HG03378 (cell line): ENCODE measurements around the gene REEP2.
"Not testable (repeated sequence)": the region's sequence is repeated elsewhere in the genome, so short reads cannot be mapped to it uniquely, and the experiment has no call there.

Source experiments
- ATAC-seq: cut with Tn5 transposase; IDR thresholded peaks from one replicate; pipeline ENCODE4 v1.9.1; 2021; ENCODE audit warnings: mild to moderate bottlenecking, moderate library complexity; ENCODE audit not compliant: unreplicated experiment

The REEP2 gene, protein sequence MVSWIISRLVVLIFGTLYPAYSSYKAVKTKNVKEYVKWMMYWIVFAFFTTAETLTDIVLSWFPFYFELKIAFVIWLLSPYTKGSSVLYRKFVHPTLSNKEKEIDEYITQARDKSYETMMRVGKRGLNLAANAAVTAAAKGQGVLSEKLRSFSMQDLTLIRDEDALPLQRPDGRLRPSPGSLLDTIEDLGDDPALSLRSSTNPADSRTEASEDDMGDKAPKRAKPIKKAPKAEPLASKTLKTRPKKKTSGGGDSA

DNA sequence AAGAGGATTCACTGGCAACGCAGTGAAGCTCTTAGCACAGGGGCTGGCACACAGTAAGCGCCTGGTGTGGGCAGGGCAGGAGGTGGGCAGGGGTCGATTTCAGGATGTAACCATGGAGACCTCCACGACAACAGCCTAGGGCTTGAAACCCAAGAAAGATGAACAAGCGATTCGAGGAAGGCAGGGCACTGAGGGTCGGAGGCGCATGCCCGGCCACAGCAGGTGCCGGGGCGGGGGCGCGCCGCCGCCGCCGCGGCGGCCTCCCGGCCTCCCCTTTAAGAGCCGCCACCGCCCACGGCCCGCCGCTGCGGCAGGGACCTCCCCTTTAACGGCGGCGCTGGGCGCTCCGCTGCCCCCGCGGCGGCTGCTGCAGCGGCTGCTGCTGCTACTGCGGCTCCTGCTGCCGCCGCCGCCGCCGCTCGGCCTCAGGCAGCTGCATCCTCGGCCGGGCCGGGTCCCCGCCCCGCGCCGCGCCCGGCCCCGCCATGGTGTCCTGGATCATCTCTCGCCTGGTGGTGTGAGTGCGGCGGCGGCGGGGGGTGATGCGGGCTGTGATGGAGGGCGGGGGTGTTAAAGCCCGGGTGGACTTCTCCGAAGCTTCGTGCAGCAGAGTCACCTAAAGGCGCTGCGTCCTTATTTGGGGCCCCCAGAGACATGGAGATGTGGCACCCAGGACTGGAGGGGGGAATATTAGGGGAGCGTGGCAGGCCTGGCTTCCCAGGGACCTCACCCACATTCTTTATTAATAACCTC, at the start of gene REEP2:
TSS of gene REEP2 (plus strand) at position 334 of the 753 bp plus-strand sequence. CDS start at position 486, 152 bp downstream.
- no peak for ATAC-seq

DNA sequence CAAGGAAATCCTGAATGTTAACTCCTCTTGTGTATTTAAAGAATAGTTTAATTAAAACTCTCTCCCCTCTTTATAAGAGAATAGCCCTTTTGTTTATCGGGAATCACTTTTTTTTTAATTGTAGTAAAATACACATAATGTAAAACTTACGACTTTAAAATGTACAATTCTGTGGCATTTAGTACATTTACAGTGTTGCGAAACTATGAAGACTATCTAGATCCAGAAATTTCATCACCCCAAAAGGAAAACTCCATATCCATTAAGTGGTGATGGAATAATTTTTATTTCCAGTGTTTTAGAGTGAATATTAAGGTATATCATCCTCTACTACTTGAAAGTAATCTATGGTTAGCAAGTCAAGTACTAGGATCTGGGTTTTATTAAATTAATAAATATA, 49.5 kb upstream of the REEP2 start:
- no peak for ATAC-seq

DNA sequence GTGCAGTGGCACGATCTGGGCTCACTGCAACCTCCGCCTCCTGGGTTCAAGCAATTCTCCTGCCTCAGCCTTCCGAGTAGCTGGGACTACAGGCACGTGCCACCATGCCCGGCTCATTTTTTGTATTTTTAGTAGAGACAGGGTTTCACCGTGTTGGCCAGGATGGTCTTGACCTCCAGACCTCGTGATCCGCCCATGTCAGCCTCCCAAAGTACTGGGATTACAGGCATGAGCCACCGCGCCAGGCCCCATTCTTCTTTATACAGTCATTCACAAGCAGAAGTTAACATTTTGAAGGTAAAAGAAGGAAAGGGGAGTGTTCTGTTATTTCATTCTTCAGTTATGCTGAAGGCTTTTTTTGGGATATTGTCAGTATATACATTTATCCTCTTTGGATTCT, 48.9 kb upstream of the REEP2 start:
- ATAC-seq = not testable (repeated sequence)

DNA sequence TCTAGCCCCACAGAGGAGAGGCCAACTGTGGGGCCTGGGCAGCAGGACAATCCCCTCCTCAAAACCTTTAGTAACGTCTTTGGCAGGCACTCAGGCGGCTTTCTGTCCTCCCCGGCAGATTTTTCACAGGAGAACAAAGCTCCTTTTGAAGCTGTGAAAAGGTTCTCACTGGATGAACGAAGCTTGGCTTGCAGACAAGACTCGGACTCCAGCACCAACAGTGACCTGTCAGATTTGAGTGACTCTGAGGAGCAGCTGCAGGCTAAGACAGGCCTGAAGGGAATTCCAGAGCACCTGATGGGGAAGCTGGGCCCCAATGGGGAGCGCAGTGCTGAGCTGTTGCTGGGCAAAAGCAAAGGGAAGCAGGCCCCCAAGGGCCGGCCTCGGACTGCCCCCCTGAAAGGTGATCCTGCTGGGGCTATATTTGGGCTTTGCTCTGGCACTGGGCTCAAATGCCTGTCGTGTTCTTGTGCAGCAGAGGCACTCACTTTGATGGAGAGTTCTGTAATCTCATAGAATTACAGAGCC, 46.9 kb upstream of the REEP2 start:
- no peak for ATAC-seq

DNA sequence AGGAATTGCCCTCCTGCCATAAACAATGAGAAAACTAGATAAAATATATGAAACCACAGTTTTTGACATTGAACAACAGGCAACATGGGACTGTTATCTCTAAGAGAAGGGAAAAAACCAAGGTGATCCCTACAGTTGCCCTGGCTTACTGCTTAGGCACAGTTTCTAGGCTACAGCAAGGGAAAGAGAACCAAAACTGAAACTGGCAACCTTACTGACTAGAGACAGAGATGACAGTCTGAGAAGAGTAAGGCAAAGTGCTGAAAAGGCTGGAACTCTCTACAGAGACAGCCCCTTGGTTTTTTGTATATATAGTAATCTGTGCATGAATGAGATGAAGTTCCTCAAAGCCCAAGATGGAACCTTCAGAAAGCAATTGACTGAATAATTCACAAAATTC, 36.2 kb upstream of the REEP2 start:
- peak; percentile 66 for ATAC-seq

DNA sequence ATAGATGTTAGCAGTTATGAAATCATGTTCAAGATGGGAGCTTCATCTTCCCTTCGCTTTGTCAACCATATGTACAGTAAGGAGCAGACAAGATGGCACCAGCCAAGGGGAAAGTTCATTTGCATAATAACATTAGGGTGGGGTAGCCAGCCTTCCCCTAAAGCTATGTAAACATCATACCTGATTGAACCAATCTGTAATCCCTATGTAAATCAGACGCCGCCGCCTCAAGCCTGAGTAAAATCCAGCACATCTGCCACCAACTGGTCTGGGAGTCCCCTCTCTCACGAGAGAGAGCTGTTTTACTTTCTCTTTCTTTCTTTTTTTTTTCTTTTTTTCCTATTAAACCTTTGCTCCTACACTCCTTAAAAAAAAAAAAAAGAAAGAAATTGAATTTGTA, 30.8 kb upstream of the REEP2 start:
- ATAC-seq = peak; percentile 81

DNA sequence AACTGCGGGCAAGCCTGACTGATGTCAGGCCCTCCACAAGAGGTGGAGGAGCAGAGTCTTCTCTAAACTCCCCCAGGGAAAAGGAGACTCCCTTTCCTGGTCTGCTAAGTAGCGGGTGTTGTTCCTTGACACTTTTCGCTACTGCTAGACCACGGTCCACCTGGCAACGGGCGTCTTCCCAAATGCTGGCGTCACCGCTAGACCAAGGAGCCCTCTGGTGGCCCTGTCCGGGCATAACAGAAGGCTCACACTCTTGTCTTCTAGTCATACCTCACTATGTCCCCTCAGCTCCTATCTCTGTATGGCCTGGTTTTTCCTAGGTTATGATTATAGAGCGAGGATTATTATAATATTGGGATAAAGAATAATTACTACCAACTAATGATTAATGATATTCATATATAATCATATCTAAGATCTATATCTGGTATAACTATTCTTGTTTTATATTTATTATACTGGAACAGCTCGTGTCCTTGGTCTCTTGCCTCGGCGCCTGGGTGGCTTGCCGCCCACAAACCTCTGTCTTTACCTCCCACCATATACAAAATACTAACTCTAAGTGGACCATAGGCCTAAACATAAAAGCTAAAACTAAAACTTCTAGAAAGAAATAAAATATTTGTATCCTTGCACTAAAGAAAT, 27.7 kb upstream of the REEP2 start:
- not testable (repeated sequence) for ATAC-seq

DNA sequence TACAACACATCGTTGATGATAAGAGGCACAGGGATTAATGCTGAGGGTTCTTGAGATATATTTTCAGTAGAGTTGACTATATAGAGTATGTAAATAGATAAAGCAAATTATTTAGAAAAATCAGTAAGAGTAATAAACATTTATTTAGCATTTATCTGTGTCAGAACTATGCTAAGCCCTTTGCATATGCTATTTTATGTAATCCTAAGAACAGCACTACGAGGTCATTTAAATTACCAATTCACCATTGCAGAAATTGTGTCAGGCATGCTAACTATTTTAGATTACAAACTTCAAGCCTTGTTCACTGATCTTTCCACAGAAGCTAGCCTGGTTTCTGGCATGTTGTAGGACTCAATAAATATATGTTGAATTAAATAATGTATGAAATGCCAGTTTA, 20.4 kb upstream of the REEP2 start:
- ATAC-seq = no peak

DNA sequence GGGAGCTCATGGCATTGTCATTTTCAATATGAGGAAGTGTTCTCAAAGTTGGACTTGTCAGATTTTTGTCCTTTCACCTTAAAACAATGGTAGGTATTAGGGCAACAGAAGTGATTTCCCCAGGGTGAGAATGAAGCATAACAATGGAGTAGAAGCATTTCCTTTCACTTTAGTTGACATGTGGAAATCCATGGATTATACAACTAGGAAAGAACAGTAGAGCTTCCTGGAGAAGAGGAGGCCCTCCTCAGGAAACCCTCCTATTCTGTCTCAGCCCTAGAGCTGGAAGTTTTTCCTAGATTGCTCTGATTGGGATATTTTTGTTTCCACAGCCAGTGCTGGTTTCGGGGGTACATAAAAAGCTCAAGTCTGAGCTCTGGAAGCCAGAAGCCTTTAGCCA, 13.8 kb upstream of the REEP2 start:
- no peak for ATAC-seq

DNA sequence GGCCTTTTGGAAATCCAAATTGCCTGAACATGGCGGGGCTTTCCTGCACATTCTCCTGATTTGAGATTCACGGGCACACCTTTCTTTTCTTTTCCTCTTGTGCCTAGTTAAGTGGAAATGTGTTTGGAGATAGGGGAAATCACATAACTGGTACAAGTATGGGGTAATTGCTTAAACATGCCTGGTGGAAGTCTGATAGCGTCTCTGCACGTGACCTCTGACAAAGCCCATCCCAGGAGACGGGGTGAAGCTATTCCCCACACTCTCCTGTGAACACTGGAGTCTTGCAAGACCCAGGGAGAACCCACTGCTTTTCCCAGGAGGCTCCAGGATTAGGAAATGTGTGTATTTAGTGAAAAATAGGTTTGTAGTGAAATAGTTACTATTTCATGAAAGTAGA, 2.9 kb upstream of the REEP2 start:
- no peak for ATAC-seq

DNA sequence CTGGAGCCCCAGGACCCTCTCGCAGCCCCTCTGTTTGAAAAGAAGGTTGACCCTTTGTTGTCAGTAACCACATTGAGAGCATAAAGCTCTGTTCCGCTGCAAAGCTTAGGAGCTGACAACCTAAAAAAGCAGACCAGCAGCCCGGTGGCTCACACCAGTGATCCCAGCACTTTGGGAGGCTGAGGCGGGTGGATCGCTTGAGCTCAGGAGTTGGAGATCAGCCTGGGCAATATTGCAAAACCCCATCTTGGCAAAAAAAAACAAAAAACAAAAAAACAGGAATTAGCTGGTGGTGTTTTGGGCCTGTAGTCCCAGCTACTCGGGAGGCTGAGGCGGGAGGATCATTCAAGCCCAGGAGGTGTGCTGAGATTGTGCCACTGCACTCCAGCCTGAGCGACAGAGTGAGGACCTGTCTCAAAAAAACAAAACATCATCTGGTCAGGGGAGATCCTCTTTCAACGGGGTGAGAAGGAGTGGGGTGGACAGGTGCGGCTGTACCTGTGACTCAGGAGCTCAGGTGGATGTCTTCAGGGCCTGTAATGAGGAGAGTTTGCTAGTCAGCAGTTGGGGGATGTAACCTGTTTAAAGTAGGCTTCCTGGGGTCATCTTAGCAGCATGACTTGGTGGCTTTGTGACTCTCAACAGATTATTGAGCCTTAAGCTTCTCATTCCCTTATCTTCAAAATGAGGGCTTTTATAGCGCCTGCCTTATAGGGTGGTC, 694 bp upstream of the REEP2 start:
- ATAC-seq = no peak

DNA sequence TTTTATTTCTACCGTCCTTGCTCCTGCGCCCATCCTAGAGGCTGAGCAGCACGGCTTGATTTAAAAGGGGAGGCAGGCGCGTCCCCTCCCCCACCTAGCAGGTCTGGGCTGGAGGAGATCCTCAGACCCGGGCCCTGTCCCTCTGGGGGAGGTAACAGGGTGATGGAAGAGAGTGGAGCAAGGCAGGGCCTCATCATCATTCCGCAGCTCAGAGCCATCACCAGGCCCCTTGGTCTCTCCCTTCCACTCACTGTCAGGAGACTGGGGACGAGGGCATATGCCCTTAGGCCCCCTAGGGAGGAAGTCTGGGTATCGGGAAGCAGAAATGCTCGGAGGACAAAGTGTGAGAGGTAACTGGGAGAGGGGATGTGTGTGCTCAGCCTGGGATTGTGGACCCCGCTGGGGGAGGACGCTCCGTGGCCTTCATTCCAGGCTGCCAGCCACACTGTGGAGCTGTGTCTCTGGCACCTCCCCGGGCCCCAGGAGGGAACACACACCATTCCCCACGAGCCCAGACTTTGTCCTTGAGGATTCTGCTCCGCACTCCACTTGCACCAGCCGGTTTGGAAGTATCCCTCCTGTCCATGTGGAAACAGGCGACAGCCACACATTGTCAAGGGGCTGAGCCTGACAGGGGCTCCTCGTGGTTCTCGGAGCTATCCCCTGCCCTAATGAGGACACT, 761 bp downstream of the REEP2 start:
- ATAC-seq = no peak

DNA sequence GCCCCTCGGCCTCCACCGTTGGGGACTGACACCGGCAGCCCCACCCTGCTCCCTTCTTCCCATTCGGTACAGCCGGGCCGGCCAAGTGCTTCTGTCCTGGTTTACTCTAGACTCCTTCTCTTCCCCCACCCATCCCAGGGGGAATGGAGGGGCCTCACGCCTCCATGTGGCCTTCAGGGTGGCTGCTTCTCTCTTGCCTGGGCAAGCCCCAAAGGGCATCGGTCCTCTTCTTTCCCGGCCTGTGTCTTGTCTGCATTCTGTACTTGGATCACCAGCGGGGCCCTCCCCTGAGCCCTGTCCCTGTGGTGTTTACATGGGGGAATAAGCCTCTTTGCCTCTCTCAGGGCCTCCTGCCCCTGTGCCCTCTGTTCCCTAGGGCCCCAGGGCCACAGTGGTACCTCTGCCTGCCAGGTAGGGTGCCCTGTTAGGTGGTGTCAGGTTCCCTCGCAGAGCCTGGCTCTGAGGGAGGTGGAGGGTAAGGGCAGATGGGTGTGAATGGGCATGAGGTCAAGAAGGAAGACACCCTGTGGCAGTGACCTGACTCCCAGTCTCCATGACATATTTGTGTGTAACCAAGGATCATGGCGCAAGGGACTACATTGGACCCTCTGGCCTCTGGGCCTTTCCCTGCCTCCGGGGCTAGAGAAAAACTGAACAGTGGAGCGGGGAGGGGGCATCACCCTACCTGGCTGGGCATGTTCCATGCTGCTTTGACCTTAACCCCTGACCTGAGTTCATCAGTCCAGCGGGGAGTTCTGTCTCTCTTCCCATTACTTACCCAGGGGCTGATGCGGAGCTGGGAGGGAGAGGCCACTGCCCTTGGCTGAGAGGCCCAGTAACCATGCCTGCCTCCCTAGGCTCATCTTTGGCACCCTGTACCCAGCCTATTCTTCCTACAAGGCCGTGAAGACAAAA, 1.6 kb downstream of the REEP2 start:
- ATAC-seq = no peak

DNA sequence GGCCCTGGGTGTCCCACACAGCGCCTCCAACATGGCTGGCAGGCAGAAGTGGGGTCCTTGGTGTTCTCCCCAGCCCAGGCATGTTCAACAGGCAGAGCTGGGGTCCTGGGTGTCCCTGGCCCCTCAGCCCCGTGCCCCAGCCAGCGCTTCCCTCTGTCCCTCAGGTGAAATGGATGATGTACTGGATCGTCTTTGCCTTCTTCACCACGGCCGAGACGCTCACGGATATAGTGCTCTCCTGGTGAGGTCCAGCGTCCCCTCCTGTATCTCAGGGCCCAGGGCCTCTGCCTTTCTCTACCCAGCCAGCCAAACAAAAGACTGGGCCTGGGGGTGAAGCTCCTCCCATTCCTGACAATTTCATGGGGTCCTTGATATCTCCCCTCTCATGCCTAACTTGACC, 2.4 kb downstream of the REEP2 start:
- no peak for ATAC-seq

DNA sequence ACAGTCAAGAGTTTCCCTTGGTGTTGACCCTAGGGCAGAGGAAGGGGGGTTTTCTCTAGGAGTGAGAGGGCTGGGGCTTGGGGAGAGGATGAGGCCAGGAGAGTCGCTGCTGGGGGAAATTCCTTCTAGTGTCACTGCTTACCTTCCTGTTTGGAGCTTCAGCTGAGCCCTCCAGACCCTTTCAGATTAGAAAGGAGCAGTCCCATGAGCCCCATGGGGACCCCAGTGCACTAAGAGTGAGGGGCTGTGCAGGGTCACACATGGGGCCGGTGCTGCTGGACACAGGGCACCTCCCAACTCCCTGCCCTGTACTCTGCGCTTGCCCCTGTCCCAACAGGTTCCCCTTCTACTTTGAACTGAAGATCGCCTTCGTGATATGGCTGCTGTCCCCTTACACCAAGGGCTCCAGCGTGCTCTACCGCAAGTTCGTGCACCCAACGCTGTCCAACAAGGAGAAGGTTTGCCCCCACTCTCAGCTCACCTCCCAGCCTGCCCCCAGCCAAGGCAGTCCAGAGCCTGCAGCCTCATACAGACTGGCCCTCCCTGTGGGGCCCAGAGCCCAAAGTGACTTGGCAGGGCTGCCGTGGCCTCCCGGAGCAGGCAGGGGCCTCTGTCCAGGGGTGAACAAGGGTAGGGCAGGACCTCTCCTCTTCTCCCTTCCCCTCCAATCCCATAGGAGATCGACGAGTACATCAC, 5.4 kb downstream of the REEP2 start:
- ATAC-seq = no peak

DNA sequence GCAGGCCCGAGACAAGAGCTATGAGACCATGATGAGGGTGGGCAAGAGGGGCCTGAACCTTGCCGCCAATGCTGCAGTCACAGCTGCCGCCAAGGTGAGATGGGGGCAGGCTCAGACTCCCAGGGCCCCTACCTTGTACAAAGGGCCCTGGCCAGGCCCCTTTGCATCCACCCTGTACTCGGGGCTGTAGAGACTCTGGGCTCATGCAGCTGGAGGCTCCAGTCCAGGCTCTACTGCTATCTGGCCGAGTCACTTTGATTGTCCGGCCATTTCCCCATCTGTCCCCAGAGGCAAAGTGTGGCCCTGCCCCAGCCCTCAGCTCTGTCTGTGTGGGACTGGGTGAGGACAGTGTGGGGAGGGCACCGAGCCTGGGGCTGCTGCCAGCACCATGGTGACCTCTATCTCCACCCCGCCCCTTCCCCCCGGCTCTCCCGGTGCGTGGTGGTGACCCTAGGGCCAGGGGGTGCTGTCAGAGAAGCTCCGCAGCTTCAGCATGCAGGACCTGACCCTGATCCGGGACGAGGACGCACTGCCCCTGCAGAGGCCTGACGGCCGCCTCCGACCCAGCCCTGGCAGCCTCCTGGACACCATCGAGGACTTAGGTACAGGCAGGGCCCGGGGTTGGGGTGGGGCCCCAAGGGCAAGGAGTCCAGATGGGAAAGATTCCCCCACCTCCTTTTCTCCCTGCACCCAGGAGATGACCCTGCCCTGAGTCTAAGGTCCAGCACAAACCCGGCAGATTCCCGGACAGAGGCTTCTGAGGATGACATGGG, 6.1 kb downstream of the REEP2 start:
- no peak for ATAC-seq

DNA sequence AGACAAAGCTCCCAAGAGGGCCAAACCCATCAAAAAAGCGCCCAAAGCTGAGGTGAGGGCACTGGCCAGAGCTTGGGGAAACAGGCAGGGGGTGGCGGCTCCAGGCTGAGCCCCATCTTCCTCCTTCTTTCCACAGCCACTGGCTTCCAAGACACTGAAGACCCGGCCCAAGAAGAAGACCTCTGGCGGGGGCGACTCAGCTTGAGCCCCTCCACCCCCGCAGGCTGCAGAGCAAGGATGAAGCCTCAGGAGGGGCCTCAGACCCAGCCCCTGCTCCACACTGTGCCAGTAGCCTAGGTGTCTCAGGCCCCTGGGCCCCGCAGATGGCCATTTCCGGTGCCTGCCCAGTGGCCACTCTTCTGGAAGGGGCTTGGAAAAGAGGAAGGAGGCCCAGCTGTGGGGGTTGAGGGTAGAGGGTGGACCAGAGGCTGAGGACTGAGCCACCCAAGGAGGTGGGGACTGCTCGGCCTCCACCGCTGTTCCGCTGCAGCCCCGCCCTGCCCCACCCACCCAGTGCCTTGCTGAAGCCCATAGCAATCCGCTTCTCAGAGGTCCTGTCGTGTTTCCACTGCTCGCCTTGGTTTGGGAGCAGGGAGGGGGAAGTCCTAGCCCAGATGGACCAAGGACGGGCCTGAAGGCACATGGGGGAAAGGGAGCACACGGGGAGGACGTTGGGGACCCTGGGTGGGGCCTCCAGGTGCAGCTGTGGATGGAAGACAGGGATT, 6.9 kb downstream of the REEP2 start:
- no peak for ATAC-seq

DNA sequence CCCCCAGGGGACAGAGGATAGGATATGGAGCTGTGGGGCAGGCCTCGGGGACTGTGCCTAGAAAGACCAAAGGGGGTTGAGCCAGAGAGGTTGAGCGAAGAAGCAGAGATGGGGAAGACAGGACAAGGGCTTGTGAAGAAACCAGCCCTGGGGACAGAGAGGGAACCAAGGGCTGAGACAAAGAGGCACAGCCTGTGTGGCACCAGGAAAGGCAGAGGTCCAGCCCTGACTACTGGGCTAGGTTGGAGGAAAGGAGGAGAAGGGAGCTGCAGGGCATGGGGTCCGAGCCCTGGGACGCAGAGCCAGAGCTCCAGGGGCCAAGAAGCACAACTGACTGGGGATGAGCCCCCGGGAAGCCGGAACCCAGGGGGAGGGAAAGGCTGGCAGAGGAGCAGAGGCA, 9.2 kb downstream of the REEP2 start:
- ATAC-seq = no peak
